Epithelial cell of esophagus (primary cell): ENCODE results near the gene ACTG1.

ENCODE experiments used
- DNase-seq: peaks from one replicate; pipeline ENCODE4 v3.0.0; 2010; ENCODE audit warnings: low read depth
- H3K4me3 ChIP-seq: 2 replicates; pipeline ENCODE4 v1.5.1; 2011; ENCODE audit warnings: mild to moderate bottlenecking, low read length, control low read depth
- TF ChIP-seq, protein P1 (sequence below): IDR thresholded peaks from 2 replicates; pipeline ENCODE4 v1.5.1; 2011; ENCODE audit warnings: low read depth, mild to moderate bottlenecking, low read length, control low read depth, inconsistent platforms; ENCODE audit not compliant: insufficient read depth; ENCODE audit errors: missing control alignments

Gene ACTG1

GRCh38 chr17:81514739-81515529 lies 2.3 kb upstream of the ACTG1 start:
- TF ChIP-seq, protein P1, sequence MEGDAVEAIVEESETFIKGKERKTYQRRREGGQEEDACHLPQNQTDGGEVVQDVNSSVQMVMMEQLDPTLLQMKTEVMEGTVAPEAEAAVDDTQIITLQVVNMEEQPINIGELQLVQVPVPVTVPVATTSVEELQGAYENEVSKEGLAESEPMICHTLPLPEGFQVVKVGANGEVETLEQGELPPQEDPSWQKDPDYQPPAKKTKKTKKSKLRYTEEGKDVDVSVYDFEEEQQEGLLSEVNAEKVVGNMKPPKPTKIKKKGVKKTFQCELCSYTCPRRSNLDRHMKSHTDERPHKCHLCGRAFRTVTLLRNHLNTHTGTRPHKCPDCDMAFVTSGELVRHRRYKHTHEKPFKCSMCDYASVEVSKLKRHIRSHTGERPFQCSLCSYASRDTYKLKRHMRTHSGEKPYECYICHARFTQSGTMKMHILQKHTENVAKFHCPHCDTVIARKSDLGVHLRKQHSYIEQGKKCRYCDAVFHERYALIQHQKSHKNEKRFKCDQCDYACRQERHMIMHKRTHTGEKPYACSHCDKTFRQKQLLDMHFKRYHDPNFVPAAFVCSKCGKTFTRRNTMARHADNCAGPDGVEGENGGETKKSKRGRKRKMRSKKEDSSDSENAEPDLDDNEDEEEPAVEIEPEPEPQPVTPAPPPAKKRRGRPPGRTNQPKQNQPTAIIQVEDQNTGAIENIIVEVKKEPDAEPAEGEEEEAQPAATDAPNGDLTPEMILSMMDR, result no peak
- peak overlapping the region; percentile 48 for H3K4me3 ChIP-seq
- DNase-seq, result peak; percentile 83

DNA sequence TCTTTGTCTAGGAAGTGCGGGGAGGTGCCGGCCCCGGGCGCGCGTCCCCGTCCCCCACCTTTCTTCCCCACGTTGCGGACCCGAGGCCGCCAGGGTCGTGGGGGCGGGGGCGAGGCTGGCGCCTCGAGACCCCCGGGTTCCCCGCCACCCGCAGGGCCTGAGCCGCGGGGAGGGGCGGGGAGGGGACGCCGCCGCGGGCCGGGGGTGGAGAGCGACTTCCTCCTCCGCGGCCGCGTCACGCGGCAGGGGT lies 1.8 kb upstream of the ACTG1 start:
- no peak for DNase-seq
- TF ChIP-seq, protein P1, result no peak
- H3K4me3 ChIP-seq, result peak overlapping the region; percentile 59

- peak; percentile 73 for DNase-seq
- TF ChIP-seq, protein P1, result peak; percentile 9
- H3K4me3 ChIP-seq, result peak overlapping the region; percentile 59
Observed at GRCh38 chr17:81513753-81514488, 1.3 kb upstream of the ACTG1 start.

- peak; percentile 56 for DNase-seq
- TF ChIP-seq, protein P1, result no peak
- H3K4me3 ChIP-seq, result peak overlapping the region; percentile 59
Observed at GRCh38 chr17:81513372-81513752, 763 bp upstream of the ACTG1 start.

GRCh38 chr17:81511804-81512561 lies 616 bp downstream of the ACTG1 start:
- TF ChIP-seq, protein P1, result no peak
- DNase-seq, result no peak

DNA sequence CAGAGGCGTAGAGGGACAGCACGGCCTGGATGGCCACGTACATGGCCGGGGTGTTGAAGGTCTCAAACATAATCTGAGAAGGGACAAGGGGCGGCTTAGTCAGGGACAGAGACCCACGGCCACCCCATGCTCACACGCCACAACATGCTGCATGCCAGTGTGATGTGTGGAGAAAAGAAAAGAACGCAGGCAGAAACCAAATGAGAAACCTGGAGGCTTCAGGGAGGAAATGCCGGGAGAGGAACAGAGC lies 1.1 kb downstream of the ACTG1 start:
- peak overlapping the region; percentile 85 for H3K4me3 ChIP-seq
- TF ChIP-seq, protein P1, result no peak
- no peak for DNase-seq

More at GRCh38 chr17:81511804-81512561, 616 bp downstream of the ACTG1 start:
- peak overlapping the region; percentile 85 for H3K4me3 ChIP-seq
